ENCODE data around the gene FXN.

- TF ChIP-seq CTCF (IDR thresholded peaks at IDR 0.05) = no peak
- TF ChIP-seq POLR2A (IDR thresholded peaks at IDR 0.05) = no peak
Measured at GRCh38 chr9:69137311-69137710, 101.8 kb downstream of the FXN start.
